Psoas muscle (tissue), 8 donors: Measurements from ENCODE around the gene FRY. TPM values are rescaled to one million over a fixed set of nuclear protein-coding genes. Genes with fewer than 3 reads are reported as not detected.
A peak's percentile ranks its signal among the peaks of the same experiment; 100 is the strongest.

Experiments used
- ATAC-seq, 4 donors: fragments of 200-7000 bp; cut with Tn5 transposase; one replicate each; pipeline ENCODE4 v1.9.1; 2020; ENCODE audit warnings: moderate library complexity in 3 of 4, mild to moderate bottlenecking in 2 of 4
- DNase-seq, 2 donors: peaks; one replicate each; pipeline ENCODE4 v3.0.0-alpha.2; 2020
- H3K27ac ChIP-seq: fragments of 200-600 bp; one replicate; pipeline ENCODE4 v1.8.0; 2022
- H3K27me3 ChIP-seq, 3 donors: fragments of 200-600 bp in 1 of 3; one replicate each; pipeline versions ENCODE4 v1.6.1 to v1.8.0; 2013 to 2022; ENCODE audit warnings: low read length in 2 of 3, mild to moderate bottlenecking in 2 of 3, moderate library complexity in 1 of 3; ENCODE audit not compliant: insufficient read depth in 3 of 3
- H3K36me3 ChIP-seq, 2 donors: fragments of 200-600 bp in 1 of 2; one replicate each; pipeline versions ENCODE4 v1.6.1 to v1.8.0; 2013 to 2022; ENCODE audit warnings: low read depth in 1 of 2, mild to moderate bottlenecking in 1 of 2, moderate library complexity in 1 of 2; ENCODE audit not compliant: insufficient read depth in 1 of 2
- H3K4me1 ChIP-seq: fragments of 200-600 bp; one replicate; pipeline ENCODE4 v1.8.0; 2022
- H3K4me3 ChIP-seq: fragments of 200-600 bp; one replicate; pipeline ENCODE4 v1.8.0; 2022; ENCODE audit warnings: mild to moderate bottlenecking
- H3K9me3 ChIP-seq: fragments of 200-600 bp; one replicate; pipeline ENCODE4 v1.8.0; 2022
- CTCF ChIP-seq: fragments of 200-600 bp; IDR thresholded peaks from one replicate; pipeline ENCODE4 v1.8.0; 2022; ENCODE audit warnings: antibody characterized with exemption
- WGBS, 3 donors: extraction: QIAGEN DNeasy Blood & Tissue Kit; methylation state at CpG; one replicate each; pipeline versions ENCODE4 v1.1.6 to v1.1.7; 2013; 5-methylcytosine and 5-hydroxymethylcytosine counted together
- intact Hi-C, 2 donors: fragments of 100-400 bp; cut with DNase I; formaldehyde crosslinking; loops; one replicate each; pipeline versions ENCODE4 v1.11.0 to v1.14.2; 2022
- polyA plus RNA-seq, 3 donors: library from polyadenylated mRNA; stranded (reverse); fragments of 200-250 nt; gene quantifications; one replicate each; pipeline ENCODE4 v1.2.3, GENCODE V29; 2013
- total RNA-seq, 4 donors: library from RNA; stranded (reverse); fragmentation: NEBNext Ultra II Directional in 2 of 4; extraction: Animal tissue kit (Norgen Biotek cat#: 25700) in 2 of 4; gene quantifications; one replicate each; pipeline versions ENCODE4 v1.2.1 to v1.2.4, GENCODE V29; 2021 to 2023
- donor health status: healthy with polysubstance abuse.
- donor health status: DM: no; HTN: no; CAD: no; lungs with moderate emphysema.
- donor health status: Bipolar disorder and iron deficiency.
- donor health status: healthy.
- donor health status: DM: yes; HTN: yes; CAD: no.
- donor health status: DM: no; HTN: no; CAD: no.
- donor health status: DM: no; HTN: no; CAD: no.
- donor health status: DM: yes; HTN: yes; CAD: no.

The FRY gene
- total and polyA plus RNA-seq, 7 donors: 7.1 to 56.9 (median 24.0) TPM

DNA sequence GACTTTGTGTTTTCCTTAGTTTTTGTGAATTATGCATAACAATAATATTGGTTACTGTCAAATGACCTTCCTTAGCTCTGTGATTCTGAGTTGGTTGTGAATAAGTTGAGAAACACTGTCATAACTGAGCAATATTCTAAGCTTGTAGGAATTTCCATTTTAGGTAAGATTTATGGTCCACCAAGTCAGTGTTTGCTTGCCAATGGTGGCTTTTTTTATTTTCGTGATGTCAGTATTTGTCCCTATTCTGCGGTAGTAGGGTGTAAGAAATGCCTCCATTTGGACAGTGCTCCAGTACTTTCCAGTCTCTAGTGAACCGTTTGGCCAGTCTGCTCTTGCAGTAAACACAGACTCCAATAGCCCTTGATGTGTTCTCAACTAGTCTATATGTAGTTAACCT, 94.7 kb downstream of the FRY start:
- Histone ChIP-seq H3K27ac (peak overlapping the region; percentile 47), H3K4me1 (peaks cover 23% of the 10 kb centered on the region), H3K9me3 (no peaks in the 10 kb centered on the region), H3K4me3 (no peak overlapping the region), H3K36me3 (no peaks in the 10 kb centered on the region), H3K27me3 (no peaks in the 10 kb centered on the region)
- intact Hi-C loops: loop anchor here in 1 of 2 donors (5.0 kb wide), 1 partner anchor 89 kb away; no protein-coding TSS in a partner anchor
- ATAC-seq: peak in 2 of 4 donors; percentile 26 to 42
- WGBS, 3 donors: 40 to 67% (median 47%) methylated on average over 3 of the region's 3 CpGs
- no peak for TF ChIP-seq CTCF
- DNase-seq: no peak

- peak overlapping the region; percentile 12 for H3K27ac ChIP-seq
- H3K36me3 ChIP-seq: peaks cover 0 to 5% of the 10 kb centered on the region in 2 donors
- H3K9me3 ChIP-seq: no peaks in the 10 kb centered on the region
- TF ChIP-seq CTCF: no peak
- H3K4me3 ChIP-seq: no peak overlapping the region
- intact Hi-C loops: loop anchor here in 1 of 2 donors (5.0 kb wide), 1 partner anchor 89 kb away; no protein-coding TSS in a partner anchor
- H3K4me1 ChIP-seq: peaks cover 23% of the 10 kb centered on the region
- DNase-seq (no peak), ATAC-seq (no peak)
- no peaks in the 10 kb centered on the region for H3K27me3 ChIP-seq
These were observed 95.2 kb downstream of the FRY start for GRCh38 chr13:32126756-32127155.

GRCh38 chr13:32127691-32128090, 96.1 kb downstream of the FRY start:
- Histone ChIP-seq H3K4me3 (no peak overlapping the region), H3K27me3 (no peaks in the 10 kb centered on the region), H3K9me3 (no peaks in the 10 kb centered on the region), H3K4me1 (peaks cover 23% of the 10 kb centered on the region), H3K27ac (no peak overlapping the region), H3K36me3 (peaks cover 2 to 6% of the 10 kb centered on the region in 2 donors)
- intact Hi-C loops: loop anchor here in 1 of 2 donors (5.0 kb wide), 1 partner anchor 90 kb away; no protein-coding TSS in a partner anchor
- no peak for TF ChIP-seq CTCF
- no peak for ATAC-seq
- WGBS, 3 donors: 95 to 98% (median 96%) methylated on average over 7 of the region's 7 CpGs
- DNase-seq: no peak

GRCh38 chr13:32134241-32135055, 102.9 kb downstream of the FRY start:
- ATAC-seq: no peak
- H3K36me3 ChIP-seq: peaks cover 2 to 25% of the 10 kb centered on the region in 2 donors
- H3K27ac ChIP-seq: peak overlapping the region; percentile 17
- H3K4me3 ChIP-seq: no peak overlapping the region
- H3K27me3 ChIP-seq: no peaks in the 10 kb centered on the region
- no peak for DNase-seq
- 56 to 67% (median 64%) methylated on average over 5 of the region's 5 CpGs for WGBS, 3 donors
- TF ChIP-seq CTCF: no peak
- H3K9me3 ChIP-seq: no peaks in the 10 kb centered on the region
- H3K4me1 ChIP-seq: no peaks in the 10 kb centered on the region
- intact Hi-C loops: no loop called here

GRCh38 chr13:32135056-32135390, 103.4 kb downstream of the FRY start:
- no peak overlapping the region for H3K4me3 ChIP-seq
- ATAC-seq (no peak), DNase-seq (no peak)
- no peak overlapping the region for H3K27ac ChIP-seq
- H3K9me3 ChIP-seq: no peaks in the 10 kb centered on the region
- intact Hi-C loops: no loop called here
- peaks cover 2 to 27% of the 10 kb centered on the region in 2 donors for H3K36me3 ChIP-seq
- TF ChIP-seq CTCF: no peak
- no peaks in the 10 kb centered on the region for H3K27me3 ChIP-seq
- WGBS, 3 donors: 77 to 80% (median 80%) methylated on average over 4 of the region's 4 CpGs
- no peaks in the 10 kb centered on the region for H3K4me1 ChIP-seq
